HG02981 (cell line): ENCODE results near the gene MAPK10.
"Not testable (repeated sequence)": the region's sequence is repeated elsewhere in the genome, so short reads cannot be mapped to it uniquely, and the experiment has no call there.

Experiments
- ATAC-seq: cut with Tn5 transposase; IDR thresholded peaks from one replicate; pipeline ENCODE4 v1.9.1; 2021; ENCODE audit warnings: mild to moderate bottlenecking, moderate library complexity; ENCODE audit not compliant: unreplicated experiment

MAPK10 gene

GRCh38 chr4:86218746-86219473, 140.9 kb downstream of the MAPK10 start:
- ATAC-seq, result no peak

DNA sequence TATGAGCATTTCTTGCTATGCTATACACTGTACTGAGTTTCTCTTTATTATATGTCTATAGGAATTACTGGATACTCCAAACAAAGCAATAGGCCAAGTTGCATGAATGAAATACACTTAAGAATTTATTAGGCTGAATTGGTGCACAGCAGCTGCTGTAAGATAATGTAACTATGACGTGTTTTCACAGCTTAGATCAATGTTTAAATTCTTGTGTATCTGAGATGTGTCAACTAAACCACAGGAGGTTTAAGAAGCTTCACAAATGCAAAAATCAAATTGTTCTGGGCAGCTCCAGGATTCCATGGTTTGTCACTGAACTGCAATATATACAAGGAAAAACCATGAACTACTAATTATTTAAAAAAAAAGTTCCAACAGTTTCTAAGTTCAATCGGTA, 156.7 kb downstream of the MAPK10 start:
- no peak for ATAC-seq

DNA sequence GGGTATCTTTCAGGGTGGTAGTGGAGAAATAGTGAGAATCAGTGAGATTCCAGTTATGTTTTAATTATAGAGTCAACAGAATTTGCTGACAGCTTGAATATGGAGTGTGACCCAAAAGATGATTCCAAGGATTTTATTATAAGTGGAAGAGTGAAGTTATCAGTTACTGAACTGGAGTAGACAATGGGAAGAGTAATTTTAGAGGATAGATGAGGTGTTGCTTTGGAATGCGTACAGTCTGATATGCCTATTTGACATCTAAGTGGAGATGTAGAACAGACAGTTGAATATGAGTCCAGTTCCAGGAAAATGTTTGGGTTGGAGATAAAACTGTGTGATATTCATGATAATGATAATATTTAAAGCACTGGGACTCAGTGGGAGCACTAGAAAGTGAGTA, 174.2 kb downstream of the MAPK10 start:
- no peak for ATAC-seq

GRCh38 chr4:86184901-86185285, 175.0 kb downstream of the MAPK10 start:
- ATAC-seq, result no peak

GRCh38 chr4:86184216-86184900, 175.5 kb downstream of the MAPK10 start:
- ATAC-seq, result no peak

- ATAC-seq, result no peak
Observed at GRCh38 chr4:86181585-86181984, 178.3 kb downstream of the MAPK10 start.

- no peak for ATAC-seq
Observed at GRCh38 chr4:86178211-86178610, 181.6 kb downstream of the MAPK10 start.

DNA sequence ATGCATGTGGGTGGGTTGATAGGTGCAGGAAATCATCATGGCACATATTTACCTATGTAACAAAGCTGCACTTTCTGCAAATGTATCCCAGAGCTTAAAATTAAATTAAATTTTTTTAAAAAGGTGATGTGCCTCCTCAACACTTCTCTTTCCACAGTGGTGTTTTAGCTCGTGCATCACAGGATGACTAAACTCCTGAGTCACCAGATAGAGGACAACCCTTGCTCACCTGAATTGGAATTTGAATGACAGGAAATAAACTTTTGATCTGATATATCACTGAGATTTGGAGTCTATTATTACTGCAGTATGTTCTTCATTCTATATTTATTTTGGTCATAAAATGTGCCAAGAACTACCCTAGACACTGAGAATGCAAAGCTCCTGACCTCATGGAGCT, 185.3 kb downstream of the MAPK10 start:
- no peak for ATAC-seq

- ATAC-seq, result not testable (repeated sequence)
Observed at GRCh38 chr4:86168335-86168734, 191.5 kb downstream of the MAPK10 start.

- ATAC-seq, result no peak
Observed at GRCh38 chr4:86160426-86160825, 199.4 kb downstream of the MAPK10 start.

DNA sequence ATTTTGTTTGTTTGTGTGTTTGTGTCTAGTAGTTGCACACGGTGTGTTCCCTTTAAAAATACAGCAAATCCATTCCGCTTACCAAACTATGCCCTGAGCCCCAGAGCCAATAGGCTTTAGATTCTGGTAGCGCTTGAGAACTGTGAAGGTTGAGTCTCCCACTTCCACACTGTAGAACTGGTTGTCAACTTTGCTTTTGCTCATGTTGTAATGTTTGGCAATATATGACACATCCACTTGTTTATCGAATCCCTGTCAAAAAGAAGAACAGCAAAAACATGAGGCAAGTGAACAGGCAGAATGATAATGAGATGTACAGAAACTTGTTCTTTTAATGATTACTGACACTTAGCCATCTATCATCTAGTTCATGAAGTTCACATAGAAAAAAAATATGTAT, 200.6 kb downstream of the MAPK10 start:
- ATAC-seq, result no peak

- ATAC-seq, result no peak
Observed at GRCh38 chr4:86156531-86156930, 203.3 kb downstream of the MAPK10 start.

DNA sequence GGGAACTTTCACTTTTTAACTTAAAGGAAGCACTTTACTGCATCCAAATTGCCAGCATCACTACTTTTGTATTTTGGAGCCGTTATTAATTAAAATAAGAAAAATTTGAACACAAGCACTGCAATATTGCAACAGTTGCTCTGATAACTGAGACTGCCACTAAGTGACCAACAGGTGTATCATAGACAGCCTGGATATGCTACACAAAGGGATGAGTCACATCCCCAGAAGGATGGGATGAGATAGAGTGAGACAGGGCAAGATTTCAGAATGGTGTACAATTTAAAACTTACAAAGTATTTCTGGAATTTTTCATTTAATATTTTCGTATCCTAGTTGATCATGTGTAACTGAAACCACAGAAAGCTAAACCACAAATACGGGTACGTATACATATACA, 204.1 kb downstream of the MAPK10 start:
- ATAC-seq, result no peak

GRCh38 chr4:86152454-86152853, 207.4 kb downstream of the MAPK10 start:
- ATAC-seq, result no peak

- ATAC-seq, result no peak
Observed at GRCh38 chr4:86151196-86151595, 208.7 kb downstream of the MAPK10 start.

DNA sequence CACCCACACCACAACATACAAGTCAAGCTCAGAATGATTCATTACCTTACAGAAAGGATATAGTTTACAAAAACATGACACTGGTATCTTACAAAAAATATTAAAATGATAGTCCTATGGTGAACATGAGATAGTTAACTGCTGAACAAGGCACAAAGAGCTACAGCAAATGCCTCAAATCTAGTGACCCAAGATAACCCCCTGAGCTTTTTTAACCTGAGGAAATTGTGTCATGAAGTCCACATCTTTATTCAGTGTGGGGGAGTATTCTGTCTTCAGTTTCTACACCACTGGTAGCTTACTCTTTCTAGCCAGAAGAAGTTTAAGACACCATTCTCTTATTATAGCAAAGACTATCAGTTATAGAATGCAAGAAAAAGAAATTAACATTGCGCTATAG, 218.7 kb downstream of the MAPK10 start:
- no peak for ATAC-seq

DNA sequence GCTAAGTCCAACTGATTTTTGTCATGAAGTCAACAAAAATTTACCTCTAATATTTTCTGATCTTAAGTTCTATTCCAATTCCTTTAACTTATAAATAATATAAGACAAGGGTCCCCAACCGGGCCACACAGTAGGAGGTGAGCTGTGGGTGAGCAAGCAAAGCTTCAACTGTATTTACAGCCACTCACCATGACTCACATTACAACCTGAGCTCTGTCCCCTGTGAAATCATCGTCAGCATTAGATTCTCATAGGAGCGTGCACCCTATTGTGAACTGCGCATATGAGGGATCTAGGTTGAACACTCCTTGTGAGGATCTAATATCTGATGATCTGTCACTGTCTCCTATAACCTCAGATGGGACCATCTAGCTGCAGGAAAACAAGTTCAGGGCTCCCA, 227.4 kb downstream of the MAPK10 start:
- ATAC-seq, result no peak

DNA sequence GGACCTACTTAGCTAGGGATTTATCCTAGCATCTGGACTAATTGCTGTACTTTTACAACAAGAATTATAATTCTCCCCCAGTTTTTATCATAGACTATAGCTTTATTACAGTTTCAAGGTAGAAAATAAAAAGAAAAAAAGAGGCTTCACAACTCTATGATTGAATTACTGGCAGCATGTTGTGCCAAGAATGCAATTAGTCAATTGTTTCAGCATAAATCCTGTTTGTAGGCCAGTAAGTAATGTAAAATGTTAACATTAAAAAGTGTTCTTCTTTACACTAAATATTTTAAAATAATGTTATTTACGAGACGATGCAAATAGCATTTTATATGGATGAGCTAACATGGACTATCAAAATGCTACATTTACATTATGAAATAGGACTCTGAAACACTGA, 228.4 kb downstream of the MAPK10 start:
- ATAC-seq, result no peak

DNA sequence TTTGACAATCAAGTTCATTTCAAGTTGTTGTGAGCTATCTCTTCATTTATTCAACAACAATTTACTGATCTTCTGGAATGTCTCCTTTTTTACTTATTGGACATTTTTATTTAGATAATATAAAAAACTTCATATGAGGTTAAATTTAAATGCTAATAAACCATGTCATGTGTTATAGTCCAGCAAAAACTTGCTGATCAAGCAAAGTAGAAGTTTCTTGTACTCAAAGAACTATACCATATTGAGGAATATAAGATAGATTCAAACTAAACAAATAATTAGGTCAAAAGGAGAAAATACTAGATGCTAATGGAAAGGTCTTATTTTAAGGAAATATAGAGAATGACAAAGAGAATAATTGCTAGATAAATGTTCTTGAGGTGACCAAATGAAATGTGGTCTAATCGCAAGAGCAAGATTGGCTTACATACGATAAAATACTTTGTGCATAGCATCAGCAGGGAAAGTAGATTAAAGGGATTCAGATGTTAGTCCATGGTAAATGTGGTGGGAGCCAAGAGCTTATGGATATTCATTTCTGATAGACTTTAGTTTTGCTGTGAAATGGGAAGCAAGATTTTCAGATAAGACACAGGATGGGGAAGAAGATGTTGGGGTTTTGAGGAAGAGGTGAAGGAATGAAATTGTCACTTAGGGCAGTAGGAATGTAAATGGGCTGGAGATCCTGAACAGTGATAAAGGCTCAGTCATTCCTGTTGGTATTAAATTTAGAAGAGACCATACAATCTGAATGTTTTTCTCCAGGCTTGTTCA, 229.5 kb downstream of the MAPK10 start:
- ATAC-seq, result no peak

DNA sequence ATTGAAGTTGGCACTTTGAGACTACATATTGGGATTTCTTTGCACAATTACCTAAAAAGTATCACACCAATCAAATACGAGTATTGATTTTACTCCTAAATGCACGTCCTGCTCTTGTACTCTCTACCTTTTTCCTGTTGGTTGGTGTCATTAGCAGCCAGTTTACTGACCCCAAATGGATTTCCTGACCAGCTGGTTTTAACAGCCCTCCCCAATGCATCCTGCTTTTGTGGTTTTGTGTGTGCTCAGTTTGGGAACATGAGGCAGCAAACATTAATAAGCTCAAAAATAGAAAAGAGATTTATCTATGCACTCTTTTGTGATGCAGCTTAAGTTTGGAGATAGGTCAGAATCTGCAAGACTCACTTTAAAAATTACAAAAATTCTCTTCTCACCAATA, 230.3 kb downstream of the MAPK10 start:
- no peak for ATAC-seq

- ATAC-seq, result no peak
Observed at GRCh38 chr4:86122404-86122803, 237.4 kb downstream of the MAPK10 start.

GRCh38 chr4:86118711-86119110, 241.1 kb downstream of the MAPK10 start:
- no peak for ATAC-seq
